GM12878 (cell line): ENCODE results near the gene CCSER1. TPM values are rescaled to one million over a fixed set of nuclear protein-coding genes. Genes with fewer than 3 reads are reported as not detected.

Experiments used
- ATAC-seq: fragments of 200-7000 bp; cut with Tn5 transposase; 3 replicates; pipeline ENCODE4 v1.9.1; 2020; ENCODE audit warnings: mild to moderate bottlenecking, moderate library complexity
- BruUV-seq: library from RNA; stranded (reverse); fragments of 400-500 nt; replicated peaks from 2 replicates; lab custom pipeline; 2021; lab: Mats Ljungman, UMichigan
- CTCF ChIA-PET: fragments of 300-600 bp; sonication (Branson Sonifier 250); formaldehyde crosslinking; extraction: SDS; loops from one replicate; lab custom pipeline; 2021; ENCODE audit warnings: inconsistent platforms; lab: Yijun Ruan, JAX
- POLR2A ChIA-PET: fragments of 350-600 bp; formaldehyde crosslinking; extraction: SDS; loops from one replicate; lab custom pipeline; 2021; ENCODE audit warnings: inconsistent platforms; lab: Charles Lee
- RAD21 ChIA-PET: fragments of 300-600 bp; sonication (Branson Sonifier 250); formaldehyde crosslinking; loops from one replicate; lab custom pipeline; 2023; ENCODE audit warnings: antibody characterized with exemption; ENCODE audit not compliant: unreplicated experiment; lab: Charles Lee
- SMC1A ChIA-PET: fragments of 300-600 bp; sonication (Branson Sonifier 250); formaldehyde crosslinking; loops from one replicate; lab custom pipeline; 2023; ENCODE audit not compliant: unreplicated experiment, uncharacterized antibody; lab: Charles Lee
- DNase-seq: peaks from one replicate; pipeline ENCODE4 v3.0.0-alpha.2; 2011; ENCODE audit warnings: low read depth, low spot score
- FAIRE-seq: peaks from 3 replicates; lab custom pipeline; 2011; peaks lifted over from hg19 to GRCh38; lab: Jason Lieb, UNC
- H2AFZ ChIP-seq: 2 replicates; pipeline ENCODE4 v1.6.0; 2011; ENCODE audit warnings: low read depth, low read length, control low read depth; ENCODE audit not compliant: control insufficient read depth
- H3K27ac ChIP-seq: 2 replicates; pipeline ENCODE4 v1.5.1; 2011; ENCODE audit warnings: control low read depth; ENCODE audit not compliant: control insufficient read depth, insufficient read depth
- H3K27me3 ChIP-seq, 2 experiments: replicated peaks in 1 of 2; 2 replicates each; pipeline versions ENCODE4 v1.6.0 to v1.6.1; 2011; ENCODE audit warnings: low read length in 1 of 2; ENCODE audit not compliant: control insufficient read depth in 2 of 2, insufficient read depth in 2 of 2
- H3K36me3 ChIP-seq, 2 experiments: 2 replicates each; pipeline ENCODE4 v1.5.1; 2011; ENCODE audit warnings: low read length in 1 of 2; ENCODE audit not compliant: control insufficient read depth in 2 of 2, insufficient read depth in 2 of 2
- H3K4me1 ChIP-seq: 2 replicates; pipeline ENCODE4 v1.6.1; 2011; ENCODE audit warnings: mild to moderate bottlenecking, low read length, moderate library complexity, mixed read lengths; ENCODE audit not compliant: control insufficient read depth, insufficient read depth
- H3K4me2 ChIP-seq: 2 replicates; pipeline ENCODE4 v1.6.0; 2011; ENCODE audit warnings: control low read depth; ENCODE audit not compliant: control insufficient read depth, insufficient read depth
- H3K4me3 ChIP-seq: fragments of 200-600 bp; sonication (generic); 2 replicates; pipeline ENCODE4 v1.5.1; 2016
- H3K79me2 ChIP-seq: 2 replicates; pipeline ENCODE4 v1.6.0; 2011; ENCODE audit warnings: low read length; ENCODE audit not compliant: control insufficient read depth, insufficient read depth
- H3K9ac ChIP-seq: 2 replicates; pipeline ENCODE4 v1.8.0; 2011; ENCODE audit warnings: low read length, control low read depth, mixed read lengths; ENCODE audit not compliant: control insufficient read depth, insufficient read depth
- H3K9me3 ChIP-seq: replicated peaks from 3 replicates; pipeline ENCODE4 v1.5.1; 2011; ENCODE audit warnings: mild to moderate bottlenecking, low read length; ENCODE audit not compliant: control insufficient read depth, insufficient read depth
- H4K20me1 ChIP-seq: 2 replicates; pipeline ENCODE4 v1.6.0; 2011; ENCODE audit not compliant: control insufficient read depth, insufficient read depth
- ATF7 ChIP-seq: fragments of 450-650 bp; IDR thresholded peaks from 2 replicates; pipeline ENCODE4 v1.6.1; 2016; ENCODE audit warnings: low read depth, mild to moderate bottlenecking
- BHLHE40 ChIP-seq, 2 experiments: fragments of 450-650 bp in 1 of 2; IDR thresholded peaks; 2 replicates each; pipeline ENCODE4 v1.6.1; 2011 to 2017; ENCODE audit warnings: low read depth in 2 of 2, borderline replicate concordance in 1 of 2, improper control_type of control experiment in 1 of 2, low read length in 1 of 2, mild to moderate bottlenecking in 1 of 2
- FOXK2 ChIP-seq: fragments of 450-650 bp; IDR thresholded peaks from 2 replicates; pipeline ENCODE4 v1.6.1; 2017; ENCODE audit warnings: mild to moderate bottlenecking, moderate library complexity
- IKZF1 ChIP-seq: fragments of 450-650 bp; conservative IDR thresholded peaks from 2 replicates; pipeline ENCODE4 v1.6.1; 2017; ENCODE audit warnings: antibody characterized with exemption, mild to moderate bottlenecking
- IKZF2 ChIP-seq, 2 experiments: fragments of 450-650 bp; IDR thresholded peaks; 2 replicates each; pipeline ENCODE4 v1.6.1; 2017; ENCODE audit warnings: mild to moderate bottlenecking in 2 of 2, moderate library complexity in 2 of 2
- IRF4 ChIP-seq: IDR thresholded peaks from 2 replicates; pipeline ENCODE4 v1.6.1; 2011; ENCODE audit warnings: low read depth, low read length
- JUND ChIP-seq: IDR thresholded peaks from 2 replicates; pipeline ENCODE4 v1.6.1; 2012; ENCODE audit warnings: low read depth, mild to moderate bottlenecking, low read length, improper control_type of control experiment, moderate library complexity
- MTA2 ChIP-seq: fragments of 450-650 bp; IDR thresholded peaks from 2 replicates; pipeline ENCODE4 v1.6.1; 2016; ENCODE audit warnings: low read depth, mild to moderate bottlenecking, moderate library complexity
- YY1 ChIP-seq: IDR thresholded peaks from 2 replicates; pipeline ENCODE4 v1.6.1; 2011; ENCODE audit warnings: low read depth, mild to moderate bottlenecking, low read length
- ZBED1 ChIP-seq: IDR thresholded peaks from 2 replicates; pipeline ENCODE4 v1.6.1; 2016; ENCODE audit warnings: borderline replicate concordance
- ZNF217 ChIP-seq: fragments of 450-650 bp; IDR thresholded peaks from 2 replicates; pipeline ENCODE4 v1.6.1; 2017; ENCODE audit warnings: antibody characterized with exemption, mild to moderate bottlenecking
- in situ Hi-C: fragments of 300-500 bp; cut with MboI; formaldehyde crosslinking; loops from 9 replicates; pipeline ENCODE4 v1.14.3; 2018; ENCODE audit warnings: mixed read lengths
- intact Hi-C: fragments of 100-400 bp; cut with micrococcal nuclease; formaldehyde crosslinking; loops from one replicate; pipeline ENCODE4 v1.14.2; 2022; ENCODE audit not compliant: unreplicated experiment
- polyA plus RNA-seq, 11 experiments: library from polyadenylated mRNA; depleted of rRNA in 4 of 11; unstranded in 6 of 11; stranded (reverse) in 5 of 11; fragments of >200 nt; fragmentation: Nextera tagmentation in 4 of 11; fragmentation: Illumina TruSeq in 1 of 11; extraction: Ambion mirVana in 4 of 11; extraction: Trizol in 1 of 11; gene quantifications; 1 replicate in 1 of 11; 2 replicates in 10 of 11; pipeline versions ENCODE4 v1.2.1 to v1.2.3, GENCODE V29; 2011 to 2016; ENCODE audit warnings: inconsistent platforms in 2 of 11, missing spikeins in 2 of 11, low read depth in 1 of 11
- total RNA-seq, 4 experiments: library from RNA; depleted of rRNA in 3 of 4; stranded (reverse); fragments of >200 nt in 3 of 4; fragmentation: Illumina TruSeq in 1 of 4; extraction: Trizol in 1 of 4; gene quantifications; 2 replicates each; pipeline versions ENCODE4 v1.2.1 to v1.2.3, GENCODE V29; 2013 to 2021
- TF ChIP-seq, protein P1 (sequence below): fragments of 450-650 bp; IDR thresholded peaks from 2 replicates; pipeline ENCODE4 v1.6.1; 2017; ENCODE audit warnings: mild to moderate bottlenecking, low read depth, inconsistent platforms; ENCODE audit not compliant: poor library complexity, severe bottlenecking
- TF ChIP-seq, protein P2 (sequence below): IDR thresholded peaks from 2 replicates; pipeline ENCODE4 v1.6.1; 2011; ENCODE audit warnings: low read depth, low read length, improper control_type of control experiment, borderline replicate concordance

CCSER1 gene
- total and polyA plus RNA-seq, 10 of the 15 experiments (the other 5 are each of a cell fraction or from before 2014, with no cell fraction given) = 0.22 to 2.7 (median 1.0) TPM

DNA sequence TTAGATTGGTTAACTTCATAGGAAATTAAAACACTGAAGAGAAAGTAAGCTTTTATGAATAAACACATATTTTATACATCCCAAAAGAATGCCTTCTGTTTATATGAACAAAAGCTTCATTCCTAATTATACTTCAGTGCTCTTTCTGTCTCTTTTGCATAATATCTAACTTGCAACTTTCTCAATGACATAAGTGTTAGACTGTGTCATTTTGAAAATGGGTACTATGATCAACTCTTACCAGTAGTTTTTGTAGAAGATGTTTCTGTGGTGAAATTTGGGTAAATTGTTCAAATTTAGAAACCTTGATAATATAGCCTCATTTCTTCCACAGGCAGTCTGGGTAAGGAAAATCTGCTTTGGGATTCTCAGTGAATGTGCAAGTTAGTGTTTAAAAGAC is 991.4 kb downstream of the CCSER1 start:
- ChIA-PET RAD21 (no interaction called here), SMC1A (no interaction called here), CTCF (no interaction called here), POLR2A (no interaction called here)
- Histone ChIP-seq H3K79me2 (no peaks in the 10 kb centered on the region), H3K9ac (no peak overlapping the region), H3K4me1 (no peaks in the 10 kb centered on the region), H3K36me3 (no peaks in the 10 kb centered on the region), H3K27me3 (no peaks in the 10 kb centered on the region), H4K20me1 (no peaks in the 10 kb centered on the region), H3K4me3 (no peak overlapping the region), H3K9me3 (no peaks in the 10 kb centered on the region), H3K4me2 (no peak overlapping the region), H2AFZ (no peak overlapping the region), H3K27ac (no peak overlapping the region)
- intact Hi-C loops = loop anchor here (10.0 kb wide), 1 partner anchor 704 kb away; no protein-coding TSS in a partner anchor
- TF ChIP-seq ZBED1 (no peak), IKZF1 (0 out of 2 replicates have a peak, but pooled peaks have one; percentile 11), IKZF2 (IDR thresholded peaks at IDR 0.05) (peak in 1 of 2 experiments; percentile 11; a peak in 2 of 4 replicates), ATF7 (peak; percentile 92), IRF4 (no peak), MTA2 (peak; percentile 59), YY1 (no peak), BHLHE40 (IDR thresholded peaks at IDR 0.05; ENCODE audit: borderline replicate concordance in 1 of 2, low read depth in 2 of 2, low read length in 1 of 2) (no peak), ZNF217 (peak; percentile 54; the same call in 1 of the 2 replicates), FOXK2 (no peak), JUND (no peak)
- TF ChIP-seq, protein P1, sequence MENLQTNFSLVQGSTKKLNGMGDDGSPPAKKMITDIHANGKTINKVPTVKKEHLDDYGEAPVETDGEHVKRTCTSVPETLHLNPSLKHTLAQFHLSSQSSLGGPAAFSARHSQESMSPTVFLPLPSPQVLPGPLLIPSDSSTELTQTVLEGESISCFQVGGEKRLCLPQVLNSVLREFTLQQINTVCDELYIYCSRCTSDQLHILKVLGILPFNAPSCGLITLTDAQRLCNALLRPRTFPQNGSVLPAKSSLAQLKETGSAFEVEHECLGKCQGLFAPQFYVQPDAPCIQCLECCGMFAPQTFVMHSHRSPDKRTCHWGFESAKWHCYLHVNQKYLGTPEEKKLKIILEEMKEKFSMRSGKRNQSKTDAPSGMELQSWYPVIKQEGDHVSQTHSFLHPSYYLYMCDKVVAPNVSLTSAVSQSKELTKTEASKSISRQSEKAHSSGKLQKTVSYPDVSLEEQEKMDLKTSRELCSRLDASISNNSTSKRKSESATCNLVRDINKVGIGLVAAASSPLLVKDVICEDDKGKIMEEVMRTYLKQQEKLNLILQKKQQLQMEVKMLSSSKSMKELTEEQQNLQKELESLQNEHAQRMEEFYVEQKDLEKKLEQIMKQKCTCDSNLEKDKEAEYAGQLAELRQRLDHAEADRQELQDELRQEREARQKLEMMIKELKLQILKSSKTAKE = peak; percentile 40
- TF ChIP-seq, protein P2, sequence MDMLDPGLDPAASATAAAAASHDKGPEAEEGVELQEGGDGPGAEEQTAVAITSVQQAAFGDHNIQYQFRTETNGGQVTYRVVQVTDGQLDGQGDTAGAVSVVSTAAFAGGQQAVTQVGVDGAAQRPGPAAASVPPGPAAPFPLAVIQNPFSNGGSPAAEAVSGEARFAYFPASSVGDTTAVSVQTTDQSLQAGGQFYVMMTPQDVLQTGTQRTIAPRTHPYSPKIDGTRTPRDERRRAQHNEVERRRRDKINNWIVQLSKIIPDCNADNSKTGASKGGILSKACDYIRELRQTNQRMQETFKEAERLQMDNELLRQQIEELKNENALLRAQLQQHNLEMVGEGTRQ = no peak
- no peak for DNase-seq
- in situ Hi-C loops = loop anchor here (25.0 kb wide), 1 partner anchor 1269 kb away; no protein-coding TSS in a partner anchor
- FAIRE-seq = no peak
- peak; percentile 93 for ATAC-seq
- no TSS peak for BruUV-seq
